Testis (tissue), 3 donors: Measurements from ENCODE around the gene C22orf31. TPM values are rescaled to one million over a fixed set of nuclear protein-coding genes. Genes with fewer than 3 reads are reported as not detected.
"Not testable (repeated sequence)": the region's sequence is repeated elsewhere in the genome, so short reads cannot be mapped to it uniquely, and the experiment has no call there.

Source experiments
- DNase-seq: peaks from one replicate; pipeline ENCODE4 v3.0.0-alpha.2; 2019
- H3K27ac ChIP-seq, 2 donors: fragments of 200-600 bp; sonication (generic); one replicate each; pipeline ENCODE4 v1.5.1; 2019
- H3K27me3 ChIP-seq: fragments of 200-600 bp; sonication (generic); one replicate; pipeline ENCODE4 v1.5.1; 2019
- H3K36me3 ChIP-seq: fragments of 200-600 bp; sonication (generic); one replicate; pipeline ENCODE4 v1.5.1; 2017; ENCODE audit warnings: low read depth; ENCODE audit errors: missing control alignments
- H3K4me1 ChIP-seq: fragments of 200-600 bp; sonication (generic); one replicate; pipeline ENCODE4 v1.5.1; 2019
- H3K4me3 ChIP-seq, 2 donors: fragments of 200-600 bp; sonication (generic); one replicate each; pipeline ENCODE4 v1.5.1; 2017 to 2019
- H3K9me3 ChIP-seq: fragments of 200-600 bp; sonication (generic); one replicate; pipeline ENCODE4 v1.5.1; 2017
- POLR2A ChIP-seq: fragments of 450-650 bp; IDR thresholded peaks from one replicate; pipeline ENCODE4 v1.6.1; 2017; ENCODE audit warnings: antibody characterized with exemption, mild to moderate bottlenecking, moderate library complexity
- WGBS, 2 donors: methylation state at CpG; one replicate each; pipeline ENCODE4 v1.1.5; 2018; 5-methylcytosine and 5-hydroxymethylcytosine counted together
- intact Hi-C: fragments of 100-400 bp; cut with DNase I; formaldehyde crosslinking; loops from one replicate; pipeline ENCODE4 v1.15.1; 2023; ENCODE audit warnings: low total_unique reads
- polyA plus RNA-seq: library from polyadenylated mRNA; stranded (reverse); fragments of 350-450 nt; fragmentation: Illumina TruSeq; extraction: RNeasy Lipid Tissue Mini Kit (QIAGEN cat#74804); gene quantifications from one replicate; pipeline ENCODE4 v1.2.3, GENCODE V29; 2014; ENCODE audit warnings: low read depth, low replicate concordance; ENCODE audit not compliant: insufficient read depth
- total RNA-seq, 2 donors: library from RNA; depleted of rRNA; stranded (reverse); fragments of >200 nt; gene quantifications; one replicate each; pipeline ENCODE4 v1.2.3, GENCODE V29; 2016
- TF ChIP-seq, protein P1 (sequence below), 3 experiments: fragments of 450-650 bp in 2 of 3; fragments of 200-600 bp in 1 of 3; sonication (generic) in 1 of 3; IDR thresholded peaks; one replicate each; pipeline ENCODE4 v1.5.1; 2016 to 2019; ENCODE audit warnings: antibody characterized with exemption in 3 of 3, mild to moderate bottlenecking in 2 of 3, moderate library complexity in 1 of 3

The C22orf31 gene
- total and polyA plus RNA-seq, 3 donors from 2014 or later = 1.8 to 10.9 (median 4.5) TPM

DNA sequence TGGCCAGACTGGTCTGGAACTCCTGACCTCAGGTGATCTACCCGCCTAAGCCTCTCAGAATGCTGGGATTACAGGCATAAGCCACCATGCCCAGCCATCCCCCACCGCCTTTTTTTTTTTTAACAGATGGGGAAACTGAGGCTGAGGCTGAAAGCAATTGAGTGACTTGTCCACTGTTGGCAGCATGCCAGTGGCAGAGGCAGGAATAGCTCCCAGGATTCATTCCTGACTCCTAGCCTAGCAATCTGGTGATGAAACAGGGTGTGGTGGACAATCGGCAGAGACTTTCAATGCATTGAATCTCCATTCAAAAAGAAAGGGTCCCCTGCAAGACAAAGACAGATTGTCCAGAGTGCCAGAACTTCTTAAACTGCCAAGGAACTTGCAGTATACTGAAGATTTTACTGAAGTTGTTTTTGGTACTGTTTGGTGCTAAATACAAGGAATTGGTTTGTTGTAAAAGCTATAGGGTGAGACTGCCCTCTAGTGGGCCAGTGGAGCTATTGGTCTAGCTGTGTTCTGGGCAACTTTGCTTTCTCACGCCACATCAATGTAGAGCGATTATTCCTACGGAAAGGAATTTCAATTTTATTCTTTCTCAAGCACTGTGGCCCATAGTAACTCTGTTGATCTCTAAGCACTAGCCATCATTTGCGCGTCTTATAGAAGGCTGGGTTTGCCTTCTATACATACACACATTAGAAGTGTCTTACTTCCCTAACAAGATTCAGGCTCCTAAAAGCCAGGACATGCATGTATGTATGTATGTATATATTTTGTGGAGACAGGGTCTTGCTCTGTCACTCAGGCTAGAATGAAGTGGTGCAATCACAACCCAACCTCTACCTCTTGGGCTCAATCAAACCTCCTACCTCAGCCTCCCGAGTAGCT is 21.0 kb downstream of the C22orf31 start:
- H3K4me3 ChIP-seq = no peak overlapping the region
- no peaks in the 10 kb centered on the region for H3K36me3 ChIP-seq
- H3K4me1 ChIP-seq = no peaks in the 10 kb centered on the region
- H3K27me3 ChIP-seq = no peaks in the 10 kb centered on the region
- no peak overlapping the region for H3K27ac ChIP-seq
- TF ChIP-seq, protein P1, sequence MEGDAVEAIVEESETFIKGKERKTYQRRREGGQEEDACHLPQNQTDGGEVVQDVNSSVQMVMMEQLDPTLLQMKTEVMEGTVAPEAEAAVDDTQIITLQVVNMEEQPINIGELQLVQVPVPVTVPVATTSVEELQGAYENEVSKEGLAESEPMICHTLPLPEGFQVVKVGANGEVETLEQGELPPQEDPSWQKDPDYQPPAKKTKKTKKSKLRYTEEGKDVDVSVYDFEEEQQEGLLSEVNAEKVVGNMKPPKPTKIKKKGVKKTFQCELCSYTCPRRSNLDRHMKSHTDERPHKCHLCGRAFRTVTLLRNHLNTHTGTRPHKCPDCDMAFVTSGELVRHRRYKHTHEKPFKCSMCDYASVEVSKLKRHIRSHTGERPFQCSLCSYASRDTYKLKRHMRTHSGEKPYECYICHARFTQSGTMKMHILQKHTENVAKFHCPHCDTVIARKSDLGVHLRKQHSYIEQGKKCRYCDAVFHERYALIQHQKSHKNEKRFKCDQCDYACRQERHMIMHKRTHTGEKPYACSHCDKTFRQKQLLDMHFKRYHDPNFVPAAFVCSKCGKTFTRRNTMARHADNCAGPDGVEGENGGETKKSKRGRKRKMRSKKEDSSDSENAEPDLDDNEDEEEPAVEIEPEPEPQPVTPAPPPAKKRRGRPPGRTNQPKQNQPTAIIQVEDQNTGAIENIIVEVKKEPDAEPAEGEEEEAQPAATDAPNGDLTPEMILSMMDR (IDR thresholded peaks at IDR 0.05) = peak; percentile 84 to 97 (median 94)
- TF ChIP-seq POLR2A = no peak
- intact Hi-C loops = loop anchor here (10.0 kb wide), 1 partner anchor 186 kb away; no protein-coding TSS in a partner anchor
- WGBS, 2 donors = 37 to 48% methylated on average over 9 of the region's 9 CpGs
- DNase-seq = peak; percentile 83
- no peaks in the 10 kb centered on the region for H3K9me3 ChIP-seq

DNA sequence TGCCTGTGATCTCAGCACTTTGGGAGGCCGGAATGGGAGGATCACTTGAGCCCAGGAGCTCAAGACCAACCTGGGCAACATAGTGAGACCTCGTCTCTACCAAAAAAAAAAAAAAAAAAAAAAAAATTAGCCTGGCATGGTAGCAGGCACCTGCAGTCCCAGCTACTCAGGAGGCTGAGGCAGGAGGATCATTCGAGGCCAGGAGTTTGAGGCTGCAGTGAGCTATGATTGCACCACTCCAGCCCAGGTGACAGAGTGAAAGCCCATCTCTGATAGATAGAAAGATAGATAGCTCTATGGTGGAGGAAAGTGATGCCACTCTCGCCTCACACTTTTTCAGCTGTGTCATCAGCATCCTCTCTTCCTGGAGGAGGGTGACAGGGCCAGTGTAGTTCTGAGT is 21.9 kb downstream of the C22orf31 start:
- not testable (repeated sequence) for H3K27ac ChIP-seq

DNA sequence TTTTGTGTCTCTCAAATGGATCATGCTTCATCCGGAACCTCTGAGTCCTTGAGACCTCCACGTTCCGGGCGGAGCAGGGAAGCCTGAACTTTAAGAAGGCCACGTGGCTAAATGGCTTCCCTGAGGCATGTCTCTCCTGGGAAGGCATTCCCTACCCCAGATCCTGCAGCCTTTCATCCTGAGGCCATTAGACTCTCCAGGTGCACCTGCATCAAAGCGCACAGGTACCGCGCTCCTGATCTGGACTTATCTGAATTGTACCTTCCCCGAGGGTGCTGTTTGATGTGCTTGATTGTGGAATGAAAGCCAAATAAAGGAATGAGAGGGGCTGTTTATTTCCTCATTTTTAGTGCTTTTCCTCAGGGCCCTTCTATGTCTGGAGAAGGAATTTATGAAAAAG is 22.5 kb downstream of the C22orf31 start:
- H3K36me3 ChIP-seq = no peaks in the 10 kb centered on the region
- DNase-seq = no peak
- no peak overlapping the region for H3K4me3 ChIP-seq
- TF ChIP-seq POLR2A = no peak
- TF ChIP-seq, protein P1 (IDR thresholded peaks at IDR 0.05) = no peak
- no peaks in the 10 kb centered on the region for H3K27me3 ChIP-seq
- no peaks in the 10 kb centered on the region for H3K4me1 ChIP-seq
- 53 to 57% methylated on average over 9 of the region's 9 CpGs for WGBS, 2 donors
- no peaks in the 10 kb centered on the region for H3K9me3 ChIP-seq
- no peak overlapping the region for H3K27ac ChIP-seq
- intact Hi-C loops = no loop called here

More for the DNA sequence above, 21.9 kb downstream of the C22orf31 start:
- WGBS, 2 donors = 92% methylated on average over 3 to 4 of the region's 4 CpGs
- not testable (repeated sequence) for H3K4me3 ChIP-seq, DNase-seq, H3K9me3 ChIP-seq, H3K36me3 ChIP-seq, H3K4me1 ChIP-seq, H3K27me3 ChIP-seq
- intact Hi-C loops = loop anchor here (10.0 kb wide), 1 partner anchor 185 kb away; no protein-coding TSS in a partner anchor

- H3K36me3 ChIP-seq = no peaks in the 10 kb centered on the region
- no peaks in the 10 kb centered on the region for H3K9me3 ChIP-seq
- no peaks in the 10 kb centered on the region for H3K27me3 ChIP-seq
- 78 to 89% methylated on average over 4 of the region's 4 CpGs for WGBS, 2 donors
- H3K4me3 ChIP-seq = no peak overlapping the region
- no peak for DNase-seq
- TF ChIP-seq, protein P1 (IDR thresholded peaks at IDR 0.05) = no peak
- no peak for TF ChIP-seq POLR2A
- intact Hi-C loops = no loop called here
- H3K27ac ChIP-seq = no peak overlapping the region
- peaks cover 5% of the 10 kb centered on the region for H3K4me1 ChIP-seq
Measured at GRCh38 chr22:29037340-29037932, 24.2 kb downstream of the C22orf31 start.

- Histone ChIP-seq H3K27ac (peak overlapping the region; percentile 90 to 93), H3K9me3 (no peaks in the 10 kb centered on the region), H3K27me3 (no peaks in the 10 kb centered on the region), H3K36me3 (no peaks in the 10 kb centered on the region), H3K4me3 (no peak overlapping the region), H3K4me1 (peaks cover 26% of the 10 kb centered on the region)
- DNase-seq = no peak
- intact Hi-C loops = no loop called here
- WGBS, 2 donors = 72 to 77% methylated on average over 2 of the region's 2 CpGs
- TF ChIP-seq POLR2A = no peak
- TF ChIP-seq, protein P1 (IDR thresholded peaks at IDR 0.05) = no peak
Measured at GRCh38 chr22:29032584-29032983, 29.0 kb downstream of the C22orf31 start.
